Peyer's patch (tissue), 4 donors: Measurements from ENCODE around the gene TRIM5. TPM values are rescaled to one million over a fixed set of nuclear protein-coding genes. Genes with fewer than 3 reads are reported as not detected.

Experiments used
- DNase-seq, 3 donors: peaks; one replicate each; pipeline ENCODE4 v3.0.0-alpha.2; 2017 to 2019
- H3K27ac ChIP-seq, 4 donors: fragments of 200-600 bp; sonication (generic); one replicate each; pipeline ENCODE4 v1.5.1; 2016 to 2019
- H3K27me3 ChIP-seq, 2 donors: fragments of 200-600 bp; sonication (generic); one replicate each; pipeline ENCODE4 v1.5.1; 2019
- H3K36me3 ChIP-seq, 3 donors: fragments of 200-600 bp; sonication (generic); one replicate each; pipeline ENCODE4 v1.5.1; 2016 to 2019
- H3K4me1 ChIP-seq, 4 donors: fragments of 200-600 bp; sonication (generic); one replicate each; pipeline ENCODE4 v1.5.1; 2016 to 2019
- H3K4me3 ChIP-seq, 4 donors: fragments of 200-600 bp; sonication (generic); 1 replicate in 3 of 4; 2 replicates in 1 of 4; pipeline ENCODE4 v1.5.1; 2016 to 2019; ENCODE audit warnings: mild to moderate bottlenecking in 1 of 4
- H3K9me3 ChIP-seq, 4 donors: fragments of 200-600 bp; sonication (generic); one replicate each; pipeline ENCODE4 v1.5.1; 2016 to 2019; ENCODE audit warnings: mild to moderate bottlenecking in 1 of 4
- POLR2A ChIP-seq, 2 donors: fragments of 450-650 bp; IDR thresholded peaks; one replicate each; pipeline ENCODE4 v1.5.1; 2017; ENCODE audit warnings: antibody characterized with exemption in 2 of 2, mild to moderate bottlenecking in 2 of 2, moderate library complexity in 2 of 2
- total RNA-seq, 4 donors: library from RNA; depleted of rRNA; stranded (reverse); fragments of >200 nt; gene quantifications; one replicate each; pipeline ENCODE4 v1.1.0, GENCODE V29; 2016
- TF ChIP-seq, protein P1 (sequence below), 6 experiments: fragments of 450-650 bp in 4 of 6; fragments of 200-600 bp in 2 of 6; sonication (generic) in 1 of 6; IDR thresholded peaks; one replicate each; pipeline ENCODE4 v1.5.1; 2017 to 2019; ENCODE audit warnings: antibody characterized with exemption in 6 of 6, mild to moderate bottlenecking in 3 of 6, moderate library complexity in 1 of 6

TRIM5 gene
- total RNA-seq, 4 donors from 2014 or later = 8.1 to 55.3 (median 21.3) TPM

DNA sequence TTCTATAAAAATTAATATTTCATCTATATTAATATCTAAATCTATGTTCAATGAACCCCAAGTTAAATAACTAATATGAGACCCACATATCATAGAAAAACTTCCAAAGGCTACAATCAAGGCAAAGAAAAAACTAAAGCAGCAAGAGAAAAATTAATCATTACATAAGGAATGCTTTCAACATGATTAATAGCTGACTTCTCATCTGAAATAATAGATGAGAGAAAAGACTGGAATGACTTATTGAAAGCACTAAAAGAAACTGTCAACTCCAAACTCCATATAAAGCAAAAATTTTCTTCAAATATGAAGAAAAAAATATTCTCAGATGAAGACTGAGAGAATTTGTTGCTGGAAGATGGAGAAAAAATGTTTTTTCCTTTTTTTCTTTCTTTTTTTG is 13.0 kb downstream of the TRIM5 start:
- H3K27ac ChIP-seq = no peak overlapping the region
- no peak for DNase-seq
- no peaks in the 10 kb centered on the region for H3K4me1 ChIP-seq
- H3K27me3 ChIP-seq = no peaks in the 10 kb centered on the region
- no peak overlapping the region for H3K4me3 ChIP-seq
- TF ChIP-seq, protein P1, sequence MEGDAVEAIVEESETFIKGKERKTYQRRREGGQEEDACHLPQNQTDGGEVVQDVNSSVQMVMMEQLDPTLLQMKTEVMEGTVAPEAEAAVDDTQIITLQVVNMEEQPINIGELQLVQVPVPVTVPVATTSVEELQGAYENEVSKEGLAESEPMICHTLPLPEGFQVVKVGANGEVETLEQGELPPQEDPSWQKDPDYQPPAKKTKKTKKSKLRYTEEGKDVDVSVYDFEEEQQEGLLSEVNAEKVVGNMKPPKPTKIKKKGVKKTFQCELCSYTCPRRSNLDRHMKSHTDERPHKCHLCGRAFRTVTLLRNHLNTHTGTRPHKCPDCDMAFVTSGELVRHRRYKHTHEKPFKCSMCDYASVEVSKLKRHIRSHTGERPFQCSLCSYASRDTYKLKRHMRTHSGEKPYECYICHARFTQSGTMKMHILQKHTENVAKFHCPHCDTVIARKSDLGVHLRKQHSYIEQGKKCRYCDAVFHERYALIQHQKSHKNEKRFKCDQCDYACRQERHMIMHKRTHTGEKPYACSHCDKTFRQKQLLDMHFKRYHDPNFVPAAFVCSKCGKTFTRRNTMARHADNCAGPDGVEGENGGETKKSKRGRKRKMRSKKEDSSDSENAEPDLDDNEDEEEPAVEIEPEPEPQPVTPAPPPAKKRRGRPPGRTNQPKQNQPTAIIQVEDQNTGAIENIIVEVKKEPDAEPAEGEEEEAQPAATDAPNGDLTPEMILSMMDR (IDR thresholded peaks at IDR 0.05) = no peak
- no peak for TF ChIP-seq POLR2A (IDR thresholded peaks at IDR 0.05)
- no peaks in the 10 kb centered on the region for H3K9me3 ChIP-seq
- H3K36me3 ChIP-seq = peaks cover 0 to 30% (median 0%) of the 10 kb centered on the region in 3 donors

GRCh38 chr11:5666402-5666793 is 18.5 kb downstream of the TRIM5 start:
- Histone ChIP-seq H3K36me3 (peaks cover 0 to 65% (median 0%) of the 10 kb centered on the region in 3 donors), H3K4me3 (no peak overlapping the region)
- TF ChIP-seq POLR2A (IDR thresholded peaks at IDR 0.05) = no peak
- TF ChIP-seq, protein P1 (IDR thresholded peaks at IDR 0.05) = no peak

GRCh38 chr11:5665746-5666401 is 19.0 kb downstream of the TRIM5 start:
- DNase-seq = no peak
- no peak for TF ChIP-seq POLR2A (IDR thresholded peaks at IDR 0.05)
- TF ChIP-seq, protein P1 (IDR thresholded peaks at IDR 0.05) = no peak
- Histone ChIP-seq H3K9me3 (no peaks in the 10 kb centered on the region), H3K4me3 (no peak overlapping the region), H3K27me3 (no peaks in the 10 kb centered on the region), H3K36me3 (peaks cover 0 to 62% (median 0%) of the 10 kb centered on the region in 3 donors), H3K4me1 (no peaks in the 10 kb centered on the region), H3K27ac (no peak overlapping the region)

More at GRCh38 chr11:5666402-5666793, 18.5 kb downstream of the TRIM5 start:
- H3K27ac ChIP-seq = no peak overlapping the region
- no peak for DNase-seq
- no peaks in the 10 kb centered on the region for H3K27me3 ChIP-seq
- no peaks in the 10 kb centered on the region for H3K4me1 ChIP-seq
- H3K9me3 ChIP-seq = no peaks in the 10 kb centered on the region

GRCh38 chr11:5665051-5665570 is 19.8 kb downstream of the TRIM5 start:
- TF ChIP-seq, protein P1 (IDR thresholded peaks at IDR 0.05) = no peak
- TF ChIP-seq POLR2A (IDR thresholded peaks at IDR 0.05) = no peak
- Histone ChIP-seq H3K27me3 (no peaks in the 10 kb centered on the region), H3K27ac (no peak overlapping the region), H3K4me1 (no peaks in the 10 kb centered on the region), H3K4me3 (no peak overlapping the region), H3K9me3 (no peaks in the 10 kb centered on the region), H3K36me3 (peaks cover 0 to 55% (median 0%) of the 10 kb centered on the region in 3 donors)
- DNase-seq = no peak

DNA sequence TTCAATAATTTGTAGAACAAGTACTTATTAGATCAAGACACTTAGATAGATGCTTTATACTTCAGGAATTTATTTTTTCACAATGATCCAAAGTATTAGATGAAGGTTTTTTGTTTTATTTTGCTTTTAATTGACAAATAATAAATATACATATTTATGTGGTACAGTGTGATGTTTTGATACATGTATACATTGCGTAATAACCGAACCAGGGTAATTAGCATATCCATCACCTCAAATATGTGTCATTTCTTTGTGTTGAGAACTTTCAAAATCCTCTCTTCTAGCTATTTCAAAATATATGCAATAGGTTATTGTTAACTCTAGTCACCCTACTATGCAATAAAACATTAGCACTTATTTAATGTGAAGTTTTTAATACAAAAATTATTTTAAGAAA is 21.4 kb downstream of the TRIM5 start:
- no peaks in the 10 kb centered on the region for H3K27me3 ChIP-seq

More for the DNA sequence above, 21.4 kb downstream of the TRIM5 start:
- H3K27ac ChIP-seq = no peak overlapping the region
- no peak overlapping the region for H3K4me3 ChIP-seq
- DNase-seq = no peak
- no peak for TF ChIP-seq POLR2A (IDR thresholded peaks at IDR 0.05)
- TF ChIP-seq, protein P1 (IDR thresholded peaks at IDR 0.05) = no peak
- no peaks in the 10 kb centered on the region for H3K9me3 ChIP-seq
- no peaks in the 10 kb centered on the region for H3K4me1 ChIP-seq
- peaks cover 0 to 47% (median 0%) of the 10 kb centered on the region in 3 donors for H3K36me3 ChIP-seq
